Measurements from ENCODE around the gene TSPAN10.

- TF ChIP-seq, protein P1, sequence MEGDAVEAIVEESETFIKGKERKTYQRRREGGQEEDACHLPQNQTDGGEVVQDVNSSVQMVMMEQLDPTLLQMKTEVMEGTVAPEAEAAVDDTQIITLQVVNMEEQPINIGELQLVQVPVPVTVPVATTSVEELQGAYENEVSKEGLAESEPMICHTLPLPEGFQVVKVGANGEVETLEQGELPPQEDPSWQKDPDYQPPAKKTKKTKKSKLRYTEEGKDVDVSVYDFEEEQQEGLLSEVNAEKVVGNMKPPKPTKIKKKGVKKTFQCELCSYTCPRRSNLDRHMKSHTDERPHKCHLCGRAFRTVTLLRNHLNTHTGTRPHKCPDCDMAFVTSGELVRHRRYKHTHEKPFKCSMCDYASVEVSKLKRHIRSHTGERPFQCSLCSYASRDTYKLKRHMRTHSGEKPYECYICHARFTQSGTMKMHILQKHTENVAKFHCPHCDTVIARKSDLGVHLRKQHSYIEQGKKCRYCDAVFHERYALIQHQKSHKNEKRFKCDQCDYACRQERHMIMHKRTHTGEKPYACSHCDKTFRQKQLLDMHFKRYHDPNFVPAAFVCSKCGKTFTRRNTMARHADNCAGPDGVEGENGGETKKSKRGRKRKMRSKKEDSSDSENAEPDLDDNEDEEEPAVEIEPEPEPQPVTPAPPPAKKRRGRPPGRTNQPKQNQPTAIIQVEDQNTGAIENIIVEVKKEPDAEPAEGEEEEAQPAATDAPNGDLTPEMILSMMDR (IDR thresholded peaks at IDR 0.05), result no peak
- TF ChIP-seq POLR2A (IDR thresholded peaks at IDR 0.05), result no peak
Observed at GRCh38 chr17:81589612-81590011, 47.4 kb upstream of the TSPAN10 start.

All from uterus (tissue), 2 donors.